GM19023 (cell line): ENCODE results near the gene SLC26A6.

Experiments used
- ATAC-seq: cut with Tn5 transposase; IDR thresholded peaks from one replicate; pipeline ENCODE4 v1.9.1; 2021; ENCODE audit warnings: mild to moderate bottlenecking, moderate library complexity; ENCODE audit not compliant: unreplicated experiment

SLC26A6 gene

DNA sequence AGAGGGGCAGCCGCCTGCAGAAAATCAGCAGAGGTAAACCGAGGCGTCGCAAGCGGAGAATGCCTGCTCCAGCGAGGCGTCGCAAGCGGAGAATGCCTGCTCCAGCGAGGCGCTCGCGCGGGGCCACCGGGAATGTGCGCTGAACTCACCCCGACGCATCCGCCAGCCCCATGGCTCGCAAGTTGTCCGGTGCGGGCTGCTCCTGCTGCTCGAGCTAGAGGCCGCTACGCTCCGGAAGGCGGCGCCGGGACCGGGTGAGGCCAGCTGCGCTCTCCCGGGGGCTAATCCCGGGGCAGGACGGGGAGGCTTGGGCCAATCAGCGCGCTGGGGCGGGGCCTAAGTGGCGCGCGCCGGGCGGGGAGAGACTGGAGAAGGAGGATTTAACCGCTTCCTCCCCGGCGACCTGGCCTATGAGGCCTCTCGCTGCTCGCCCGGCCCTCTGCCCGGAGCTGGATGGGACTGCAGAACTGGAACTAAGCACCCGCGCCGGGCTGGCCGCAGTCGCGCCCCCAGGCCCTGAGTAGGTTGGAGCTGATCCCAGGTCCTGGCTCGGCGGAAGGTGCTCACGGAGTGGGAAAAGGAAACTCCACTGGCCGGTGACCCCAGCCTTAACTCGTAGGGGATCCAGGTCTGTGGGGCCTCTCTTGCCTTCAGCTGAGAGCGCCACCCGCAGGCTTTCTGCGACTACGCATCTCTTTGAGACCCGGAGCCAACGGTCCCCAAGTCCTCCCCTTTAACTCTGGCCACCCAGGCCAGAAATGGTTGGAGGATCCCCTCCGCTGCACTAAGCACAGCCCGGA lies at the start of gene SLC26A6:
TSS of gene SLC26A6 (minus strand) at position 240 of the 800 bp plus-strand sequence. CDS start at position 172, 68 bp downstream.
- peak; percentile 92 for ATAC-seq

GRCh38 chr3:48684480-48685143 lies 49.4 kb upstream of the SLC26A6 start:
- no peak for ATAC-seq

GRCh38 chr3:48684054-48684349 lies 48.7 kb upstream of the SLC26A6 start:
- ATAC-seq = no peak

DNA sequence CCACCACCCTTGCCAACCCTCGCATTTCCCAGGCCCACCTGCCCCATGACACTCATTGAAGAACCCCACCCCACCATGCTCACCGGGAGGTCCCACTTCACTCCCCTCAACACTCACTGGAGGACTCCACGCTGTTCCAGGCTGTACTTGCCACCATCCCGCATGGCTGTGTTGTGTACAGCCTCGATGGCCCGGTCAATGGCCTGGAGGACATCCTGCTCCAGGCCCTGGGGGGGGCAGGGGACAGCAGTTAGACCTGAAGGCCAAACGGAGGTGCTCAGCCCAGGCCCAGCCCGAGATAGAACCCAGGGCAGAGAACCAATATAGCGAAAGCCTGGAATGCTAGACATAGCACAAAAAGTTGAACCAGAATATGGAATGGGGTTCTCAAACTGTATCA lies 47.5 kb upstream of the SLC26A6 start:
- no peak for ATAC-seq

- ATAC-seq = no peak
These were observed 46.8 kb upstream of the SLC26A6 start for GRCh38 chr3:48681974-48682610.

GRCh38 chr3:48681541-48681880 lies 46.2 kb upstream of the SLC26A6 start:
- no peak for ATAC-seq

DNA sequence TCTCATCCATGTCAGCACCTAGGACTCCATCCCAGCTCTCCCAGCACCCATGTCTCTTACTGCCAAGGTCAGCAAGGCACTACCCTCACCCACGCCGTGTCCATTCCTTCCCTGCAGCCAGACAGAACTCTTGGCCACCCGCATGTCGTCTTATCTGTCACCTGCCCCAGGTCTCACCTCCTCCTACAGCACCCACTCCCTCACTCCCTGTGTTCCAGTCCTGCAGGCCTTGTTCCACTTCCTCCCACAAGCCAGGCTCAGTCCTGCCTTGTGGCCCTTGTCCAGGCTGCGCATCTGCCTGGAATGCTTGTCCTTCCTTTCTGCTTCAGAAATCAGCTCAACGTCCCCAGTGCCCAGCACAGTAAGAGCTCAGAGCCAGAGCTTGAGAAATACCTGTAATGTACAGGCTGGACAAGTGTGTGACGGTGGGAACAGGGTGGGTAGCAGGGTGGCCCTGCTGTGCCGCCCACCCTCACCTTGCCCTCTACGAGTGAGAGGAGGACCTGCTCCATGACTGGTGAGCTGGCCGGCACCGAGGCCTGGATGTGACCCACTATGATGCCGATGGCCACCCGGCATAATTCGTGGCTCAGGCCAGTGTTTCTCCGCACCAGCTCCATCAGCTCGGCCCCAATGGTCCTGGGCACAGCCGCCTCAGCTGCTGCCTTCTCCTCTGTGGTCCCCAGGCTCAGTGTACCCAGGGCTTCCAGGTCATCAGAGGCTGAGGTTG lies 45.7 kb upstream of the SLC26A6 start:
- ATAC-seq = no peak

GRCh38 chr3:48679411-48680391 lies 44.4 kb upstream of the SLC26A6 start:
- ATAC-seq = no peak

GRCh38 chr3:48678566-48679380 lies 43.5 kb upstream of the SLC26A6 start:
- ATAC-seq = no peak

- no peak for ATAC-seq
These were observed 42.8 kb upstream of the SLC26A6 start for GRCh38 chr3:48678056-48678455.

DNA sequence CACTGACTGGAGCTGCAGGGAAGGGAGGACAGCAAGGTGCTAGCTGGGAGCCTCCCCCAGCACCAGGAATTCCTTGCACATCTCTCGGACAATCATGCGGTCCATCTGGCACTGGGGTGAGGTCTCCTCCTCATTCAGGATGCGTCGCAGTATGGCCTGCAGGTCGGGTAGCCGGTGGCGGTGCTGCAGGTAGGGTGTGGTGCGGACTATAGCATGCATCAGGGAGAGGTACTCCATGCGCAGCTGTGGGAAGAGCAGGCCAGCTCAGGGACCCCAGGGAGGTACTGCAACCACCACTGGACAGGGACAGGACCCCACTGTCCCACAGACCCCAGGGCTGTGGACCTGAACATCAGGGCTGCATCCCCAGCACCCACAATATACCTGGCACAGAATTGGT lies 39.2 kb upstream of the SLC26A6 start:
- ATAC-seq = no peak

- no peak for ATAC-seq
These were observed 37.3 kb upstream of the SLC26A6 start for GRCh38 chr3:48672522-48672921.

DNA sequence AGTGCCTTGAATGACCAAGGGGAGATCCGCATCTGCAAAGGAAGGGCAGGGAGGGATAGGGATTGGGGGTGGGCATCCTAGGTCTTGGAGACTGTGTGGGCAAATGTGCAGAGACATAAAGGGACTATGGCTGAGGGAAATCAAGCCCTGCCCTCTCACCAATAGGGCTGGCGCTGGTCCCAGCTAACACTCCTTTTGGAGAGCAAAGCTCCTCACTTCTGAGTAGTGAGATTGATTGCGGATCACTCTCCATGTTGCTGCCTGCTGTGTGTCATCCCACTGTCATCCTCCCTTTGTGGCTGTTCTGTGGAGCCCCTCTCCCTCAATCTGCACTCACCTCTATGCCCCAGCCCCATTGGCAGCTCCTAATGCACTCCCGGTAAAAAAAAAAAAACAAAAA lies 29.7 kb upstream of the SLC26A6 start:
- no peak for ATAC-seq

DNA sequence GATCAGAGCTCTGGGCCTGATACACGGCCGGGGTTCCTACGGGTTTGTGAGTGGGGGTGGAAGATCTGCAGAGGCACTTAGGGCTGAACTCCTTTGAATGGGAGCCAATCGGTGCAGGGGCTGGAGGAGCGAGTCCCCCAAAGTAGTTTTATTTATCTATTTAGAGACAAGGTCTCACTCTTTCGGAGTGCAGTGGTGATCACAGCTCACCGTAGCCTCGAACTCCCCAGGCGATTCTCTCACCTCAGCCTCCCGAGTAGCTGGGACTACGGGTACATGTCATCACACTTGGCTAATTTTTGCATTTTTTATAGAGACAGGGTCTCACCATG lies 29.0 kb upstream of the SLC26A6 start:
- ATAC-seq = no peak

DNA sequence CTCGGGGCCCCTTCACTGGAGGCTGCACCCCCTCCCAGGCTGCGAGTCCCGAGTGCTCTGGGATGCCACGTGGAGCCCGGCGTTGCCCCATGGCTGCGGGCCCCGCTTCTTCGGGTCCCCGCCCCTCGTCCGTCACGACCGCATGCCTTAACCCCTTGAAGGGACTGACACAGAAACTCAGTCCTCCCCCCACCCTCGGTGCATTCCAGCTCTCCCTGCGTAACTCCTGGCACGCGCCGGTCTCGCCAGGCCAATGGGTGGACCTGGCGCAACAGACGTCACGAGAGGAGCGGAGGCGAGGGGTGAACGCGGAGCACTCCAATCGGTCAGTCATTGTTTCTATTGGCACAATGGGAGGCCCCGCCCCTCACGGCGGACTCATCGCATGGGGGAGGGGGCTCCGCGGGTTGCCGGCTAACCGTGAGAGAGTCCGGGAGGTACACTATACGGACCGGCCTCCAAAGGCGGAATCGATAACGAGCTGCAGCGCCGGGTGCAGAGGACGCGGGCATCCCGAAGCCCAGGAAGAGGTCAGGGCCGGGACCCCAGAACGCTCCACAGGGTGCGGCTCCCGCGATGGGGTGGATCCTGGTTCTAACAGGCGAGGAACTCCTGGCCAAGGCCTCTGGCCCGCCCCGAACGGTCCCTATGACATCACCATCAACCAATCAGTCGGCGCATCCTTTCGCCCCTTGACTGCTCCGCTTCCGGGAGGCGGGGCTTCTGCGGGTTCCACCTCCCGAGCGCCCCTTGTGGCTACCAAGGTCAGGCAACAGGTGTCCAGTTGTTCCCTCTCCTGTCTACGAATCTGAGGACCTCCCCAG lies 28.4 kb upstream of the SLC26A6 start:
- ATAC-seq = peak; percentile 83

- no peak for ATAC-seq
These were observed 27.7 kb upstream of the SLC26A6 start, which contains the start of gene CELSR3 for GRCh38 chr3:48662753-48663488. Gene CELSR3, minus strand, starts transcription at chr3:48662886. Its CDS starts 252 bp downstream, at chr3:48662634.

DNA sequence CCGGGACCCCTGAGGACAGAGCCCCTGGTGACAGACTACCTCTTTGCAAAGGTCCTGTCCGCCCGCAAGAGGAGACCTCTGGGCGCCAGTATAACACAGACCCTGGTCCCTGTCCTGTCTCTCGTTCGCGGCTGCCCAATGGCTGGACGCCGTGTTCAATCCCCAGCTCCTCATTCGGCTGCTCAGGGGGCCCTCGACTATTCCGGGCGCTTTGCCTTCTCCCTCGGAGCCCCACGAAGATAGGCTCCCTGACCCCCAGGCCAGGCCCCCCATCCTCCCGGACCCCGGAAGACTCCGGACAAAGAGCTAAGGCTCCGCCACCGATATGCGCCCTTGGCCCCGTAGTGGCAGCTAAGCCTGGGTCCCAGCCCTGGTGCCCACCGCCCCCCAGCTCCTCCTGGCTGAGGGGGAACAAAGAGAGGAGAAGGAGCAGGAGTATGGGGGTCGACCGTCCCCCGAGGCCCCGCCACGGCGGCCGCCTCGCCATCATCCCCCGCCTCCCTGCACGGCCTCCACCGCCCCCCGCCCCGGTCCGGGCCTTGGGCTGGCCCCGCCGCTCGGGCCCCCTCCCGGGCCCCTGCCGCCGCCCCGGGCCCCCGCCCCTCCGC lies 27.0 kb upstream of the SLC26A6 start:
- ATAC-seq = no peak
